ENCODE measurements around the gene TTC3.
"Not testable (repeated sequence)": the region's sequence is repeated elsewhere in the genome, so short reads cannot be mapped to it uniquely, and the experiment has no call there.

TTC3 gene

GRCh38 chr21:37101384-37101783 is 28.3 kb downstream of the TTC3 start:
- DNase-seq: no peak

DNA sequence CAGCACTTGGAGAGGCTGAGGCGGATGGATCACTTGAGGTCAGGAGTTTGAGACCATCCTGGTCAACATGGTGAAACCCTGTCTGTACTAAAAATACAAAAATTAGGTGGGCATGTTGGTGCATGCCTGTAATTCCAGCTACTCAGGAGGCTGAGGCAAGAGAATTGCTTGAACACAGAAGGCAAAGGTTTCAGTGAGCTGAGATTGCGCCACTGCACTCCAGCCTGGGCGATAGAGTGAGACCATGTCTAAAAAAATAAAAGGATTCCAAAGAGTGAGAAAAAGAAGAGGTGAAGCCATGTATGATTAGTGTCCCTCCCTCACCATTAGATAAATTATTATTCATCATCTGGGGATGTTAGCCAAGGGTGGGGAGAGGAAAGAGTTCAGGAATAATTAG is 29.7 kb downstream of the TTC3 start:
- not testable (repeated sequence) for DNase-seq

GRCh38 chr21:37106998-37107397 is 33.9 kb downstream of the TTC3 start:
- no peak for DNase-seq

GRCh38 chr21:37111029-37111428 is 38.0 kb downstream of the TTC3 start:
- not testable (repeated sequence) for DNase-seq

DNA sequence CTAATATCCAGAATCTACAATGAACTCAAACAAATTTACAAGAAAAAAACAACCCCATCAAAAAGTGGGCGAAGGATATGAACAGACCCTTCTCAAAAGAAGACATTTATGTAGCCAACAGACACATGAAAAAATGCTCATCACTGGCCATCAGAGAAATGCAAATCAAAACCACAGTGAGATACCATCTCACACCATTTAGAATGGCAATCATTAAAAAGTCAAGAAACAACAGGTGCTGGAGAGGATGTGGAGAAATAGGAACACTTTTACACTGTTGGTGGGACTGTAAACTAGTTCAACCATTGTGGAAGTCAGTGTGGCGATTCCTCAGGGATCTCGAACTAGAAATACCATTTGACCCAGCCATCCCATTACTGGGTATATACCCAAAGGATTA is 41.2 kb downstream of the TTC3 start:
- DNase-seq: not testable (repeated sequence)

GRCh38 chr21:37116459-37116858 is 43.4 kb downstream of the TTC3 start:
- not testable (repeated sequence) for DNase-seq

- no peak for DNase-seq
Measured at GRCh38 chr21:37117204-37117603, 44.1 kb downstream of the TTC3 start.

DNA sequence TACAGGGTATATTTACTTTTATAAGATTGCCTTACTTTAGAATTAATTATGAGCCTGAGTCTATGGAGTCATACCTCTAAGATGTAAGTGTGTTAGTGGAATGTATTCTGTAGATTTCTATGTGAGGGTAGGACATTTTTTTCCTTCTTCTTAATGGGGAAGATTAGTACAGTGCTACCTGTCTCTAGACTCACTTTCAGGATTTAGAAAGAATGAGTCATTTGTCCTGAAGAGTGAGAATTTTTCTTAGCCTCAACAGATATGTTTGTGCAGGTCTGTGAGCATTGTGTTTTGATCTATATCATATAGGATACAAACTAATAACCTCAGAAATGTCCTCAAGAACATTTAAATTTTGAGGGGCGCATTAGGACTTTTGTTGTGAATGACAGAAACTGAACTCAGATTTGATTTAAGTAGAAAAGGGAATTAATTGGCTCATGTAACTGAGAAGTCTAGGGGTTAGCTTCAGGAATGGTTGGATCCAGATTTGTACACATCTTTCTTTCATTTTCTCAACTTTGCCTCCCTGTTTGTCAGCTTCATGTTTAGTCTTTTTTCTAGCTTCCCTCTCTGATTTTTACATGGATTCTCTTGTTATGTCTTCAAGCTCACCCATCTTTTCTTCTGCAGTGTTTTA is 45.3 kb downstream of the TTC3 start:
- no peak for DNase-seq

GRCh38 chr21:37119421-37120218 is 46.6 kb downstream of the TTC3 start:
- DNase-seq: no peak

DNA sequence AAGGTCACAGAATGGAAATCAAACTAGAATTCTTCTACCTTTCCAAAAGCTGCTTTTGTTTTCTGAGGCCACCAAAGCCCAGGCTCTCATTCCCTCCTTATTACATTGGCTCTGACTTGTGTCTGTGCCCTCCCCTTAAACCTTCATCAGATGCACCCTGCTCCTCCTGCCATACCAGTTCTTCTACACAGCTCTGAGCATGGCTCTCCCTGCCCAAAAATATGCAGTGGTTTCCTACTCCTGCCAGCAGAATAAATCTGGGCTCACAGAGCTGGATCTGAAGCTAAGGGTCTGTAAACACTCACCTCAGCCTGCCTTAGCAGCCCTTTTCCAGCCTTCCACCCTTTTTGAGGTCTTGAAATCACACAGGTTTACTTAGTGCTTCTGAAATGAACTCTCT is 55.0 kb downstream of the TTC3 start:
- DNase-seq: no peak

GRCh38 chr21:37130971-37131370 is 57.9 kb downstream of the TTC3 start:
- no peak for DNase-seq

DNA sequence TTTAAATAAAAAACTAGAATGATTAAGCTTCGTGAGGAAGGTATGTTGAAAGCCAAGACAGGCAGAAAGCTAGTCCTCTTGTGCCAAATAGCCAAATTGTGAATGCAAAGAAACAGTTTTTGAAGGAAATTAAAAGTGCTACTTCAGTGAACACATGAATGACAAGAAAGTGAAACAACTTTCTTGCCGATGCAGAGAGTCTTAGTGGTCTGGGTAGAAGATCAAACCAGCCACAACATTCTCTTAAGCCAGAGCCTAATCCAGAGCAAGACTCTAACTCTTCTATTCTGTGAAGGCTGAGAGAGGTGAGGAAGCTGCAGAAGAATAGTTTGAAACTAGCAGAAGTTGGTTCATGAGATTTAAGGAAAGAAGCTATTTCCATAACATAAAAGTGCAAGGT is 63.2 kb downstream of the TTC3 start:
- DNase-seq: no peak

GRCh38 chr21:37136744-37137143 is 63.7 kb downstream of the TTC3 start:
- DNase-seq: no peak

DNA sequence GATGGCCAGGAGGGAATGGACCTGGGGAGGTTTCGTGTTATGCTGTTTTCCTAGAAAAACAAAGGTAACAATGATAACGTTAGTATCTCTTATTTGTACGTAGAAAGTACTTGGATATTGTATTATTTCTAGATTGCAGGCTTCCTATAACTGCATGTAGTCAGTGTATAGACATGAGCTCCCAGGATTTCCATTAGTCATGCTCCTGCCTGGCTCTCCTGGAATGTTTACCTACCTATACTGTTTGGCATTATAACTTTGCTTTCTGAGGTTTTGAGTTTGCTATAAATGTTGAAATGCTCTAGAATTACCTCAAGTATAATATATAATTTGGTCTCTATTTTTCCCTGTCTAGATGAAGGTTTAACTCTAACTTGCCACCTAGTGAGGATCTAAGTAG is 66.1 kb downstream of the TTC3 start:
- no peak for DNase-seq

DNA sequence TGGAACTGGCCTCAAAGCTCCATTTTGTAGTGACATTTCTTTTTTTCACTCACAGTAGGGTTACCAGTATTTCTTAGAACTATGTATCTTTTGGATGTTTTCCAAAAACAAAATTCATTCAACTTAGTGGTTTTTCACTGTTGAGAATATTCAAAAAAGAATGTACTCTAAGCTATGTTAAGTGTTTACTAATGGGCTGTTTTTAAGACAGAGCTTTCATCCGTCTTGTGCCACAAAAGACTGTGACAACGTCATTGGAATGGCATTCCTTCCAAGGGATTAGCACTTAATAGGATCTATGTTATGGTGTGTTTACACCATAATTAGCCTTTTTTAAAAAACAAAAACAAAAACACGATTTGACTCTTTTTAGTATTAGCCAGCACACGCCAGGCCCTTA is 66.8 kb downstream of the TTC3 start:
- DNase-seq: no peak

- DNase-seq: not testable (repeated sequence)
Measured at GRCh38 chr21:37143392-37143791, 70.3 kb downstream of the TTC3 start.

GRCh38 chr21:37145635-37146111 is 72.6 kb downstream of the TTC3 start:
- no peak for DNase-seq

DNA sequence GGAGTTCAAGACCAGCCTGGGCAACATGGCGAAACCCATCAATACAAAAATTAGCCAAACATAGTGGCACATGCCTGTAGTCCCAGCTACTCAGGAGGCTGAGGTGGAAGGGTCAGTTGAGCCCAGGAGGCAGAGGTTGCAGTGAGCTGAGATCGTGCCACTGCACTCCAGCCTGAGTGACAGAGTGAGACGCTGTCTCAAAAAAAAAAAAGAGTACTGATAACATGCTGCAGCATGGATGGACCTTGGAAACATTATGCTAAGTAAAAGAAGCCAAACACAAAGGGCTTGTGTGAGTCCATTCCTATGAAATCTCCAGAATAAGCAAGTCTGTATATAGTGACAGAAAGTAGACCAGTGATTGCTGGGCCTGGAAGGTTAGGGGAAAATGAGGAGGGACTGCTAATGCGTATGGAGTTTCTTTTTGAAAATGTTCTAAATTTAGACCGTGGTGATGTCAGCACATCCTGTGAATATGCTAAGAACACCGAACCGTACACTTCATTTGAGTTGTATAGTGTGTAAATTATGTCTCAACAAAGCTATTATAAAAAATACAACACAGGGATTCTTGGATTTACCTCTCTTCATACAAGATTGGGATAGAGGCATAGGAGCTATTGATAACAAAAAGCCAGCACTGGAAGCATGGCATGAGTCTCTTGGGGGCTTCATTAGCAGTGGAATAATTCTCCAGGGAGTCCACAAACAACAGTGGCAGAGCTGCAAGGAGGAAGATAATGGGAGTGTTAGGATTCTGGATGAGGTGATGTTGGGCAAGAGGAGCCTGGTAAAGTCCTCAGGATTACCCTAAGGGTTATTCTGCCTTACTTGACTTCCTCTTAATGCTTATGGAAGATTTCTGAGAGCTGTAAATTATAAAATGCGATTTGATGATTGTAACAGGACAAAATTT is 73.5 kb downstream of the TTC3 start:
- DNase-seq: no peak

DNA sequence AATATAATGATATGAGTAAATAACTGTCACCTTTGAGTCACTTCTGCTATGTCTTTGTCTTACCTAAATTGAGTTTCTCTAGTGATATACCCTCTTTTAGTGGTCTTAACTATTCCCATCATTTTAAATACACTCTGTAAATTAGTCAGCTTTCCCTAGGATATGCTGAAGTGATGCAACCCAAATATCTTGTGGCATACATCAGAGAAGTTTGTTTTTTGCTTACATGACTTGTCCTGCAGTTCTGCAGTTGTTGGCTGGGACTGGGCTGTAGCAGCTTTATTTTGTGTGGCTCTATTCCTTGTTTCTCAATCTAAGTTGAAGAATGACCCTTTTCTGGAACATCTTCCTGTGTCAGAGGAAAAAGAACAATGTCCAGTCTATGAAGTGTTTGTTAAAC is 76.4 kb downstream of the TTC3 start:
- no peak for DNase-seq

DNA sequence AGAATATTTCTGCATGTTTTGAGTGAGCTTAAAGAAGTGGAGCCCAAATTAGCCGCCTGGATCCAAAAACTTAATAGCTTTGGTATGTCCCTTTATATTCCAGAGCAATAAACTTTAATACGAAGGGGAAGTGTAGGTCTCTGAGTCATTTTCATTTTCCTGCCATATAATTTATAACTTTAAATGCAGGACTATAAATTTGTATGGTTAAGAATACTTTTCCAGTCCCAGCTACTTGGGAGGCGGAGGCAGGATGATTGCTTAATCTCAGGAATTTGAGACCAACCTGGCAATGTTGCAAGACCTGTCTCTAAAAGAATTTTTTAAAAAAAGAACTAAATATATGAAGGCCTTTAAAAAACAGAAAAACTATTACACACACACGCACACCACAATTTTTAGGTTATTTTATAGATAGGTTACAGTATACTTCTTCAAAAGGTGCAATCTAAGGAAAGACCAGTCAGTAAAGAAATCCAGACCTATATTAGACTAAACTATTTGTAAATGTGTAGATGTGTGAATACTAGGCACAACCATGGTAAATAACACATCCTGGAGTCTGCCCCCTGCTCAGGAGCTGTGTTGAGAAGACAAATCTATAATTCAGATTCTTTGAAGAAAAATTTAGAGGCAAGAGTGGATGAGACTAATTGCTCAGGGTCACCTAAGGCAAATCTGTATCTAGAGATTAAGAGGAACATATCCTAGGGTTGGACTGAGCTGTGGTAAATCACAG is 80.3 kb downstream of the TTC3 start:
- DNase-seq: no peak

GRCh38 chr21:37153935-37154350 is 80.9 kb downstream of the TTC3 start:
- DNase-seq: no peak

GRCh38 chr21:37155186-37155585 is 82.1 kb downstream of the TTC3 start:
- no peak for DNase-seq

- no peak for DNase-seq
Measured at GRCh38 chr21:37157938-37158337, 84.9 kb downstream of the TTC3 start.

Data from SHP77 treated with DMSO at 0.1 percent for 48 hours (cell line).